K562 (cell line): Measurements from ENCODE around the gene CPN2. TPM values are rescaled to one million over a fixed set of nuclear protein-coding genes. Genes with fewer than 3 reads are reported as not detected.

ENCODE experiments used
- ATAC-seq: fragments of 200-7000 bp; cut with Tn5 transposase; 3 replicates; pipeline ENCODE4 v1.9.1; 2020; ENCODE audit warnings: moderate library complexity
- BruUV-seq: library from RNA; stranded (reverse); fragments of 400-500 nt; replicated peaks from 2 replicates; lab custom pipeline; 2021; lab: Mats Ljungman, UMichigan
- CTCF ChIA-PET: fragments of 300-600 bp; formaldehyde crosslinking; extraction: SDS; loops from one replicate; lab custom pipeline; 2021; ENCODE audit warnings: low intra/inter-chr PET ratio; lab: Yijun Ruan, JAX
- POLR2A ChIA-PET: fragments of 300-600, 350-650 bp; sonication (Branson Sonifier 250); formaldehyde crosslinking; extraction: SDS; loops from one replicate; lab custom pipeline; 2021; ENCODE audit warnings: antibody characterized with exemption, inconsistent platforms; lab: Yijun Ruan, JAX
- DNase-seq, 4 experiments: peaks; one replicate each; pipeline versions ENCODE4 v3.0.0 to v3.0.0-alpha.2; 2011 to 2018; ENCODE audit warnings: low spot score in 3 of 4, mixed read lengths in 3 of 4; ENCODE audit errors: extremely low read depth in 1 of 4
- FAIRE-seq: peaks from 2 replicates; lab custom pipeline; 2011; peaks lifted over from hg19 to GRCh38; lab: Jason Lieb, UNC
- H2AFZ ChIP-seq: 2 replicates; pipeline ENCODE4 v1.6.0; 2011; ENCODE audit warnings: low read depth, low read length, control low read depth, inconsistent platforms
- H3K27ac ChIP-seq: fragments of 200-600 bp; 3 replicates; pipeline ENCODE4 v1.8.0; 2011; ENCODE audit warnings: low read depth, mild to moderate bottlenecking, control low read depth, inconsistent platforms, low read length, moderate library complexity, mixed read lengths; ENCODE audit errors: extremely low read depth
- H3K27me3 ChIP-seq, 2 experiments: fragments of 300-600 bp in 1 of 2; 2 replicates in 1 of 2; 3 replicates in 1 of 2; pipeline versions ENCODE4 v1.6.0 to v1.8.0; 2011; ENCODE audit warnings: inconsistent platforms in 2 of 2, low read length in 2 of 2, mild to moderate bottlenecking in 1 of 2, mixed read lengths in 1 of 2, moderate library complexity in 1 of 2; ENCODE audit not compliant: control insufficient read depth in 2 of 2, insufficient read depth in 2 of 2
- H3K36me3 ChIP-seq: fragments of 300-600 bp; 3 replicates; pipeline ENCODE4 v1.8.0; 2011; ENCODE audit warnings: mild to moderate bottlenecking, low read length, inconsistent platforms; ENCODE audit not compliant: control insufficient read depth, insufficient read depth
- H3K4me1 ChIP-seq, 2 experiments: fragments of 200-600 bp in 1 of 2; replicated peaks in 1 of 2; 2 replicates in 1 of 2; 3 replicates in 1 of 2; pipeline versions ENCODE4 v1.5.1 to v1.8.0; 2011; ENCODE audit warnings: inconsistent platforms in 2 of 2, low read length in 2 of 2, mild to moderate bottlenecking in 1 of 2, mixed read lengths in 1 of 2, moderate library complexity in 1 of 2; ENCODE audit not compliant: control insufficient read depth in 2 of 2, insufficient read depth in 2 of 2
- H3K4me2 ChIP-seq: 2 replicates; pipeline ENCODE4 v1.6.1; 2011; ENCODE audit warnings: low read length, control low read depth, inconsistent platforms, mixed read lengths; ENCODE audit not compliant: insufficient read depth
- H3K4me3 ChIP-seq: fragments of 200-600 bp; sonication (generic), shearing (Covaris generic); 2 replicates; pipeline ENCODE4 v1.5.1; 2016; ENCODE audit warnings: control low read depth, inconsistent platforms
- H3K79me2 ChIP-seq: fragments of 200-600 bp; 3 replicates; pipeline ENCODE4 v1.8.0; 2011; ENCODE audit warnings: low read length, inconsistent platforms; ENCODE audit not compliant: control insufficient read depth, insufficient read depth
- H3K9ac ChIP-seq, 2 experiments: 2 replicates each; pipeline versions ENCODE4 v1.6.0 to v1.6.1; 2011; ENCODE audit warnings: low read depth in 2 of 2, low read length in 2 of 2, control low read depth in 1 of 2, inconsistent platforms in 1 of 2, mild to moderate bottlenecking in 1 of 2, mixed read lengths in 1 of 2; ENCODE audit not compliant: insufficient read depth in 1 of 2
- H3K9me1 ChIP-seq: one replicate; pipeline ENCODE4 v1.6.0; 2011; ENCODE audit warnings: inconsistent platforms, mild to moderate bottlenecking, low read length, moderate library complexity; ENCODE audit not compliant: control insufficient read depth, insufficient read depth
- H3K9me3 ChIP-seq: replicated peaks from 2 replicates; pipeline ENCODE4 v1.5.1; 2011; ENCODE audit warnings: low read depth, low read length, inconsistent platforms; ENCODE audit not compliant: control insufficient read depth, insufficient read depth
- H4K20me1 ChIP-seq: replicated peaks from 2 replicates; pipeline ENCODE4 v1.6.1; 2011; ENCODE audit warnings: low read length, inconsistent platforms, mixed read lengths; ENCODE audit not compliant: control insufficient read depth, insufficient read depth
- MXI1 ChIP-seq: IDR thresholded peaks from 2 replicates; pipeline ENCODE4 v1.6.1; 2011; ENCODE audit warnings: low read depth, mild to moderate bottlenecking, improper control_type of control experiment, low read length
- XRCC3 ChIP-seq: fragments of 450-650 bp; IDR thresholded peaks from 2 replicates; pipeline ENCODE4 v1.6.1; 2017; ENCODE audit warnings: mild to moderate bottlenecking, moderate library complexity
- ZNF431 ChIP-seq: sonication (generic); formaldehyde crosslinking; IDR thresholded peaks from 2 replicates; pipeline ENCODE4 v1.8.0; 2022; ENCODE audit warnings: mild to moderate bottlenecking, missing genetic modification reagents
- WGBS: fragments of 100-300 bp; shearing (Covaris generic); methylation state at CpG from one replicate; pipeline ENCODE4 v1.1.6; 2016; ENCODE audit warnings: low coverage, mixed read lengths; ENCODE audit not compliant: insufficient coverage; ENCODE audit errors: missing lambda C conversion rate; 5-methylcytosine and 5-hydroxymethylcytosine counted together
- in situ Hi-C: fragments of 300-500 bp; cut with MboI; formaldehyde crosslinking; loops from 4 replicates; pipeline ENCODE4 v1.15.0; 2018; ENCODE audit warnings: inconsistent platforms, mixed read lengths
- intact Hi-C: fragments of 100-400 bp; cut with micrococcal nuclease; formaldehyde crosslinking; loops from 2 replicates; pipeline ENCODE4 v1.14.2; 2022
- polyA plus RNA-seq, 8 experiments: library from polyadenylated mRNA; depleted of rRNA in 4 of 8; stranded (reverse) in 5 of 8; unstranded in 3 of 8; fragments of >200 nt; fragmentation: Nextera tagmentation in 2 of 8; fragmentation: Illumina TruSeq in 1 of 8; extraction: Ambion mirVana in 2 of 8; extraction: Trizol in 1 of 8; gene quantifications; 2 replicates each; pipeline versions ENCODE4 v1.2.1 to v1.2.3, GENCODE V29; 2011 to 2014; ENCODE audit warnings: inconsistent platforms in 1 of 8, missing spikeins in 1 of 8
- total RNA-seq, 7 experiments: library from RNA; depleted of rRNA in 6 of 7; stranded (reverse); fragments of >200 nt in 6 of 7; fragmentation: Illumina TruSeq in 2 of 7; extraction: Trizol in 2 of 7; gene quantifications; 2 replicates each; pipeline versions ENCODE4 v1.2.1 to v1.2.3, GENCODE V29; 2011 to 2021; ENCODE audit warnings: low replicate concordance in 1 of 7

Gene CPN2
- total and polyA plus RNA-seq, 9 of the 15 experiments (the other 6 are each of a cell fraction or from before 2014, with no cell fraction given), result not detected

GRCh38 chr3:194310060-194310835 is 40.9 kb downstream of the CPN2 start:
- H4K20me1 ChIP-seq, result no peaks in the 10 kb centered on the region
- no peak overlapping the region for H3K27ac ChIP-seq
- no peak overlapping the region for H3K4me3 ChIP-seq
- TF ChIP-seq ZNF431 (no peak), XRCC3 (no peak), MXI1 (no peak)
- TF ChIP-seq, all 486 proteins: peak for 0
- in situ Hi-C loops (loop anchor here (10.0 to 25.0 kb wide), 2 partner anchors 145 to 1498 kb away; no protein-coding TSS in a partner anchor), intact Hi-C loops (loop anchor here (10.0 kb wide), 4 partner anchors 235 to 1495 kb away; no protein-coding TSS in a partner anchor)
- H3K9me1 ChIP-seq, result no peaks in the 10 kb centered on the region
- DNase-seq (no peak), ATAC-seq (no peak), FAIRE-seq (no peak)
- peaks cover 10 to 13% of the 10 kb centered on the region in 2 experiments for H3K4me1 ChIP-seq
- ChIA-PET CTCF (no interaction called here), POLR2A (interaction anchor here (0.6 to 2.1 kb wide), 4 partner anchors 12 to 171 kb away, joined by 3 to 10 read pairs (median 4); no protein-coding TSS in a partner anchor)
- H2AFZ ChIP-seq, result no peak overlapping the region
- H3K9ac ChIP-seq, result no peak overlapping the region
- 64% methylated on average over 10 of the region's 11 CpGs for WGBS
- no peaks in the 10 kb centered on the region for H3K9me3 ChIP-seq
- no TSS peak for BruUV-seq
- no peak overlapping the region for H3K4me2 ChIP-seq
- H3K27me3 ChIP-seq, result no peaks in the 10 kb centered on the region
- H3K36me3 ChIP-seq, result no peaks in the 10 kb centered on the region
- no peaks in the 10 kb centered on the region for H3K79me2 ChIP-seq
